SK-N-SH (cell line): ENCODE results near the gene RPL13. TPM values are rescaled to one million over a fixed set of nuclear protein-coding genes. Genes with fewer than 3 reads are reported as not detected.

ENCODE experiments used
- CTCF ChIA-PET: fragments of 300-600, 350-600 bp; formaldehyde crosslinking; extraction: SDS; loops from one replicate; lab custom pipeline; 2021; lab: Yijun Ruan, JAX
- POLR2A ChIA-PET: fragments of 350-600 bp; sonication (Branson Sonifier 250); formaldehyde crosslinking; extraction: SDS; loops from one replicate; lab custom pipeline; 2020; ENCODE audit warnings: antibody characterized with exemption, inconsistent platforms; lab: Yijun Ruan, JAX
- DNase-seq: peaks from one replicate; pipeline ENCODE4 v3.0.0; 2012
- H2AFZ ChIP-seq: fragments of 200-600 bp; sonication (generic); 2 replicates; pipeline ENCODE4 v1.8.1; 2016; ENCODE audit warnings: antibody characterized with exemption, mild to moderate bottlenecking, low read depth
- H3F3A ChIP-seq: fragments of 200-600 bp; sonication (generic); replicated peaks from 2 replicates; pipeline ENCODE3; 2016; ENCODE audit warnings: antibody characterized with exemption, mild to moderate bottlenecking; ENCODE audit not compliant: insufficient read depth
- H3K27ac ChIP-seq, 2 experiments: fragments of 200-500 bp in 1 of 2; fragments of 200-600 bp in 1 of 2; sonication (Bioruptor generic) in 1 of 2; sonication (generic), shearing (Covaris generic) in 1 of 2; 2 replicates each; pipeline versions ENCODE4 v1.5.1 to v1.6.1; 2014 to 2016; ENCODE audit warnings: low read depth in 2 of 2, inconsistent platforms in 1 of 2, low read length in 1 of 2, mild to moderate bottlenecking in 1 of 2, mixed read lengths in 1 of 2
- H3K27me3 ChIP-seq: fragments of 200-600 bp; sonication (generic), shearing (Covaris generic); 2 replicates; pipeline ENCODE4 v1.6.1; 2016; ENCODE audit warnings: mixed run types; ENCODE audit not compliant: insufficient read depth
- H3K36me3 ChIP-seq, 2 experiments: fragments of 200-500 bp in 1 of 2; fragments of 200-600 bp in 1 of 2; sonication (Bioruptor generic) in 1 of 2; sonication (generic) in 1 of 2; replicated peaks in 1 of 2; 2 replicates each; pipeline versions ENCODE3 to v1.5.1; 2014 to 2016; ENCODE audit warnings: low read length in 1 of 2, mild to moderate bottlenecking in 1 of 2; ENCODE audit not compliant: insufficient read depth in 2 of 2, control insufficient read depth in 1 of 2
- H3K4me1 ChIP-seq, 2 experiments: fragments of 200-500 bp in 1 of 2; fragments of 200-600 bp in 1 of 2; sonication (Bioruptor generic) in 1 of 2; sonication (generic), shearing (Covaris generic) in 1 of 2; 2 replicates each; pipeline versions ENCODE4 v1.5.1 to v1.6.1; 2014 to 2016; ENCODE audit warnings: low read depth in 1 of 2, low read length in 1 of 2, mixed run types in 1 of 2; ENCODE audit not compliant: insufficient read depth in 2 of 2, control insufficient read depth in 1 of 2
- H3K4me2 ChIP-seq: fragments of 200-600 bp; sonication (generic), shearing (Covaris generic); 2 replicates; pipeline ENCODE4 v1.6.1; 2017; ENCODE audit warnings: mixed run types
- H3K4me3 ChIP-seq, 2 experiments: fragments of 200-500 bp in 1 of 2; fragments of 200-600 bp in 1 of 2; sonication (Bioruptor generic) in 1 of 2; sonication (generic), shearing (Covaris generic) in 1 of 2; 2 replicates each; pipeline versions ENCODE4 v1.5.1 to v1.8.1; 2014 to 2016; ENCODE audit warnings: low read depth in 2 of 2, inconsistent platforms in 1 of 2, low read length in 1 of 2, mild to moderate bottlenecking in 1 of 2, mixed read lengths in 1 of 2, moderate library complexity in 1 of 2
- H3K79me2 ChIP-seq: fragments of 200-600 bp; sonication (generic); 2 replicates; pipeline ENCODE4 v1.8.1; 2017; ENCODE audit warnings: mild to moderate bottlenecking; ENCODE audit not compliant: insufficient read depth
- H3K9ac ChIP-seq: fragments of 200-600 bp; sonication (generic); 2 replicates; pipeline ENCODE4 v1.6.1; 2017; ENCODE audit warnings: mixed run types
- H3K9me2 ChIP-seq: fragments of 200-600 bp; sonication (generic); 2 replicates; pipeline ENCODE4 v1.6.1; 2017; ENCODE audit warnings: mixed run types
- H3K9me3 ChIP-seq: fragments of 200-600 bp; sonication (generic); 2 replicates; pipeline ENCODE4 v1.6.1; 2017; ENCODE audit warnings: mixed run types, mild to moderate bottlenecking, moderate library complexity
- H4K20me1 ChIP-seq: fragments of 200-600 bp; sonication (generic); 2 replicates; pipeline ENCODE4 v1.6.1; 2017; ENCODE audit warnings: mild to moderate bottlenecking, mixed run types; ENCODE audit not compliant: insufficient read depth
- EP300 ChIP-seq, 2 experiments: IDR thresholded peaks; 2 replicates each; pipeline versions ENCODE4 v1.4.0 to v1.6.1; 2012; ENCODE audit warnings: borderline replicate concordance in 1 of 2, low read depth in 1 of 2, low read length in 1 of 2
- EZH2phosphoT487 ChIP-seq: fragments of 200-600 bp; sonication (generic); IDR thresholded peaks from 2 replicates; pipeline ENCODE4 v1.6.1; 2017; ENCODE audit warnings: low read depth, mixed run types, mild to moderate bottlenecking, antibody characterized with exemption, moderate library complexity, borderline replicate concordance
- FOSL2 ChIP-seq: IDR thresholded peaks from 2 replicates; pipeline ENCODE4 v1.4.0; 2012; ENCODE audit warnings: low read depth, mild to moderate bottlenecking, moderate library complexity, borderline replicate concordance
- FOXJ3 ChIP-seq: sonication (generic); formaldehyde crosslinking; IDR thresholded peaks from 2 replicates; pipeline ENCODE4 v1.5.1; 2020; ENCODE audit warnings: mild to moderate bottlenecking, missing genetic modification reagents
- NRF1 ChIP-seq: IDR thresholded peaks from 2 replicates; pipeline ENCODE4 v1.6.1; 2012; ENCODE audit warnings: low read depth, mild to moderate bottlenecking, low read length
- PBX3 ChIP-seq: IDR thresholded peaks from 2 replicates; pipeline ENCODE4; 2012
- POLR2AphosphoS5 ChIP-seq: IDR thresholded peaks from 2 replicates; pipeline ENCODE4 v1.6.1; 2012; ENCODE audit warnings: low read depth, low read length
- RFX5 ChIP-seq: IDR thresholded peaks from 2 replicates; pipeline ENCODE4 v1.6.1; 2012; ENCODE audit warnings: mild to moderate bottlenecking, improper control_type of control experiment, low read length
- SMC3 ChIP-seq: IDR thresholded peaks from 2 replicates; pipeline ENCODE4 v1.6.1; 2012; ENCODE audit warnings: low read depth, low read length, improper control_type of control experiment
- TCF12 ChIP-seq: IDR thresholded peaks from 2 replicates; pipeline ENCODE4 v1.4.0; 2012
- TEAD4 ChIP-seq: IDR thresholded peaks from 2 replicates; pipeline ENCODE4 v1.4.0; 2012; ENCODE audit warnings: mild to moderate bottlenecking, borderline replicate concordance; ENCODE audit not compliant: insufficient read depth
- USF2 ChIP-seq: fragments of 150-350 bp; IDR thresholded peaks from 2 replicates; pipeline ENCODE4 v1.6.1; 2017; ENCODE audit warnings: antibody characterized with exemption, low read length, low read depth, borderline replicate concordance
- YY1 ChIP-seq: IDR thresholded peaks from 2 replicates; pipeline ENCODE4 v1.4.0; 2012; ENCODE audit warnings: low read depth, mild to moderate bottlenecking
- WGBS: methylation state at CpG from one replicate; pipeline ENCODE4 v1.1.6; 2017; ENCODE audit warnings: low lambda C conversion rate; 5-methylcytosine and 5-hydroxymethylcytosine counted together
- polyA plus RNA-seq, 3 experiments: library from polyadenylated mRNA; depleted of rRNA; stranded (reverse); fragments of >200 nt; gene quantifications; 2 replicates each; pipeline ENCODE4 v1.2.3, GENCODE V29; 2012
- TF ChIP-seq, protein P1 (sequence below): fragments of 150-350 bp; IDR thresholded peaks from 2 replicates; pipeline ENCODE4 v1.6.1; 2016; ENCODE audit warnings: mild to moderate bottlenecking, low read depth, low read length
- TF ChIP-seq, protein P2 (sequence below): IDR thresholded peaks from 2 replicates; pipeline ENCODE4 v1.4.0; 2012; ENCODE audit warnings: low read depth
- TF ChIP-seq, protein P3 (sequence below): IDR thresholded peaks from 2 replicates; pipeline ENCODE4 v1.6.1; 2012; ENCODE audit warnings: mild to moderate bottlenecking, low read depth, low read length, moderate library complexity

Gene RPL13
- polyA plus RNA-seq, 1 of the 3 experiments (the other 2 are of a cell fraction), result 4,635 TPM

GRCh38 chr16:89593841-89594240, 33.4 kb downstream of the RPL13 start:
- Histone ChIP-seq H3K79me2 (no peaks in the 10 kb centered on the region), H2AFZ (no peak overlapping the region), H3K9me2 (no peaks in the 10 kb centered on the region), H3K4me1 (no peaks in the 10 kb centered on the region; a peak in 1 of 4 replicates), H3K9me3 (no peaks in the 10 kb centered on the region), H3K4me2 (no peak overlapping the region), H3K4me3 (no peak overlapping the region), H3K36me3 (no peaks in the 10 kb centered on the region), H3K9ac (no peak overlapping the region), H3F3A (no peaks in the 10 kb centered on the region), H3K27me3 (no peaks in the 10 kb centered on the region), H4K20me1 (no peaks in the 10 kb centered on the region), H3K27ac (no peak overlapping the region)
- POLR2A ChIA-PET, result no interaction called here
- WGBS, result 89% methylated on average over 13 of the region's 15 CpGs
- CTCF ChIA-PET, result interaction anchor here (0.6 kb wide), 1 partner anchor 11 kb away, joined by 3 read pairs; no protein-coding TSS in a partner anchor
- TF ChIP-seq TCF12 (no peak), FOSL2 (no peak), TEAD4 (no peak), NRF1 (no peak), RFX5 (no peak), USF2 (no peak), YY1 (no peak), POLR2AphosphoS5 (no peak), PBX3 (no peak), FOXJ3 (no peak), EP300 (IDR thresholded peaks at IDR 0.05; ENCODE audit: borderline replicate concordance in 1 of 2, low read depth in 1 of 2, low read length in 1 of 2) (no peak), SMC3 (no peak), EZH2phosphoT487 (no peak)
- TF ChIP-seq, protein P1, sequence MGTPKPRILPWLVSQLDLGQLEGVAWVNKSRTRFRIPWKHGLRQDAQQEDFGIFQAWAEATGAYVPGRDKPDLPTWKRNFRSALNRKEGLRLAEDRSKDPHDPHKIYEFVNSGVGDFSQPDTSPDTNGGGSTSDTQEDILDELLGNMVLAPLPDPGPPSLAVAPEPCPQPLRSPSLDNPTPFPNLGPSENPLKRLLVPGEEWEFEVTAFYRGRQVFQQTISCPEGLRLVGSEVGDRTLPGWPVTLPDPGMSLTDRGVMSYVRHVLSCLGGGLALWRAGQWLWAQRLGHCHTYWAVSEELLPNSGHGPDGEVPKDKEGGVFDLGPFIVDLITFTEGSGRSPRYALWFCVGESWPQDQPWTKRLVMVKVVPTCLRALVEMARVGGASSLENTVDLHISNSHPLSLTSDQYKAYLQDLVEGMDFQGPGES, result no peak
- TF ChIP-seq, protein P2, sequence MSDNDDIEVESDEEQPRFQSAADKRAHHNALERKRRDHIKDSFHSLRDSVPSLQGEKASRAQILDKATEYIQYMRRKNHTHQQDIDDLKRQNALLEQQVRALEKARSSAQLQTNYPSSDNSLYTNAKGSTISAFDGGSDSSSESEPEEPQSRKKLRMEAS, result no peak
- TF ChIP-seq, protein P3, sequence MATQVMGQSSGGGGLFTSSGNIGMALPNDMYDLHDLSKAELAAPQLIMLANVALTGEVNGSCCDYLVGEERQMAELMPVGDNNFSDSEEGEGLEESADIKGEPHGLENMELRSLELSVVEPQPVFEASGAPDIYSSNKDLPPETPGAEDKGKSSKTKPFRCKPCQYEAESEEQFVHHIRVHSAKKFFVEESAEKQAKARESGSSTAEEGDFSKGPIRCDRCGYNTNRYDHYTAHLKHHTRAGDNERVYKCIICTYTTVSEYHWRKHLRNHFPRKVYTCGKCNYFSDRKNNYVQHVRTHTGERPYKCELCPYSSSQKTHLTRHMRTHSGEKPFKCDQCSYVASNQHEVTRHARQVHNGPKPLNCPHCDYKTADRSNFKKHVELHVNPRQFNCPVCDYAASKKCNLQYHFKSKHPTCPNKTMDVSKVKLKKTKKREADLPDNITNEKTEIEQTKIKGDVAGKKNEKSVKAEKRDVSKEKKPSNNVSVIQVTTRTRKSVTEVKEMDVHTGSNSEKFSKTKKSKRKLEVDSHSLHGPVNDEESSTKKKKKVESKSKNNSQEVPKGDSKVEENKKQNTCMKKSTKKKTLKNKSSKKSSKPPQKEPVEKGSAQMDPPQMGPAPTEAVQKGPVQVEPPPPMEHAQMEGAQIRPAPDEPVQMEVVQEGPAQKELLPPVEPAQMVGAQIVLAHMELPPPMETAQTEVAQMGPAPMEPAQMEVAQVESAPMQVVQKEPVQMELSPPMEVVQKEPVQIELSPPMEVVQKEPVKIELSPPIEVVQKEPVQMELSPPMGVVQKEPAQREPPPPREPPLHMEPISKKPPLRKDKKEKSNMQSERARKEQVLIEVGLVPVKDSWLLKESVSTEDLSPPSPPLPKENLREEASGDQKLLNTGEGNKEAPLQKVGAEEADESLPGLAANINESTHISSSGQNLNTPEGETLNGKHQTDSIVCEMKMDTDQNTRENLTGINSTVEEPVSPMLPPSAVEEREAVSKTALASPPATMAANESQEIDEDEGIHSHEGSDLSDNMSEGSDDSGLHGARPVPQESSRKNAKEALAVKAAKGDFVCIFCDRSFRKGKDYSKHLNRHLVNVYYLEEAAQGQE, result no peak
- no peak for DNase-seq
